PC-3 (cell line): ENCODE results near the gene PITPNM3. TPM values are rescaled to one million over a fixed set of nuclear protein-coding genes. Genes with fewer than 3 reads are reported as not detected.

Experiments used
- ATAC-seq: fragments of 200-7000 bp; cut with Tn5 transposase; 2 replicates; pipeline ENCODE4 v1.9.1; 2020; ENCODE audit warnings: mild to moderate bottlenecking, moderate library complexity
- BruUV-seq: library from RNA; stranded (reverse); fragments of 400-500 nt; replicated peaks from 2 replicates; lab custom pipeline; 2021; lab: Mats Ljungman, UMichigan
- CTCF ChIA-PET: fragments of 300-600 bp; sonication (Branson Sonifier 250); formaldehyde crosslinking; loops from one replicate; lab custom pipeline; 2022; ENCODE audit warnings: antibody characterized with exemption; lab: Charles Lee
- POLR2A ChIA-PET: fragments of 300-600 bp; sonication (Branson Sonifier 250); formaldehyde crosslinking; loops from one replicate; lab custom pipeline; 2022; ENCODE audit warnings: antibody characterized with exemption; ENCODE audit not compliant: unreplicated experiment; lab: Charles Lee
- DNase-seq: peaks from one replicate; pipeline ENCODE4 v3.0.0-alpha.2; 2015
- H2AFZ ChIP-seq: fragments of 300-600 bp; sonication (generic); 2 replicates; pipeline ENCODE4 v1.6.0; 2016; ENCODE audit warnings: antibody characterized with exemption, low read length
- H3F3A ChIP-seq: fragments of 300-600 bp; sonication (generic); one replicate; pipeline ENCODE4 v1.6.0; 2017; ENCODE audit warnings: antibody characterized with exemption, low read length, control low read depth, mild to moderate bottlenecking; ENCODE audit not compliant: unreplicated experiment
- H3K27ac ChIP-seq: fragments of 300-600 bp; sonication (generic); 2 replicates; pipeline ENCODE4 v1.5.1; 2016; ENCODE audit warnings: mild to moderate bottlenecking, low read length
- H3K27me3 ChIP-seq: fragments of 300-600 bp; sonication (generic); 2 replicates; pipeline ENCODE4 v1.6.1; 2016; ENCODE audit warnings: low read length, mixed read lengths
- H3K36me3 ChIP-seq: fragments of 300-600 bp; sonication (generic); 2 replicates; pipeline ENCODE4 v1.6.1; 2016; ENCODE audit warnings: low read depth, mixed run types, low read length, mixed read lengths
- H3K4me1 ChIP-seq: fragments of 300-600 bp; sonication (generic); 2 replicates; pipeline ENCODE4 v1.5.1; 2016; ENCODE audit warnings: low read length; ENCODE audit not compliant: insufficient read depth
- H3K4me2 ChIP-seq: fragments of 300-600 bp; sonication (generic); 2 replicates; pipeline ENCODE4 v1.6.0; 2016; ENCODE audit warnings: low read length
- H3K4me3 ChIP-seq: fragments of 300-600 bp; sonication (generic); 2 replicates; pipeline ENCODE4 v1.5.1; 2016; ENCODE audit warnings: mild to moderate bottlenecking, low read length, mixed read lengths
- H3K79me2 ChIP-seq: fragments of 300-600 bp; sonication (generic); 2 replicates; pipeline ENCODE4 v1.6.1; 2017; ENCODE audit warnings: low read length, mixed read lengths
- H3K9ac ChIP-seq: fragments of 300-600 bp; sonication (generic); 2 replicates; pipeline ENCODE4 v1.6.0; 2016; ENCODE audit warnings: mild to moderate bottlenecking, low read length
- H3K9me2 ChIP-seq: fragments of 300-600 bp; sonication (generic); replicated peaks from 2 replicates; pipeline ENCODE4 v1.6.1; 2016; ENCODE audit warnings: mixed run types, low read length, mixed read lengths
- H3K9me3 ChIP-seq: fragments of 300-600 bp; sonication (generic); 2 replicates; pipeline ENCODE4 v1.6.1; 2016; ENCODE audit warnings: low read length, mixed read lengths
- H4K20me1 ChIP-seq: fragments of 300-600 bp; sonication (generic); 2 replicates; pipeline ENCODE4 v1.6.1; 2016; ENCODE audit warnings: low read length, mixed read lengths
- CTCF ChIP-seq: fragments of 300-600 bp; sonication (generic); conservative IDR thresholded peaks from 2 replicates; pipeline ENCODE4 v1.5.1; 2017; ENCODE audit warnings: antibody characterized with exemption, low read depth, mild to moderate bottlenecking, low read length
- EZH2 ChIP-seq: fragments of 300-600 bp; sonication (generic); IDR thresholded peaks from one replicate; pipeline ENCODE4 v1.6.1; 2017; ENCODE audit warnings: antibody characterized with exemption, mild to moderate bottlenecking, low read length; ENCODE audit not compliant: unreplicated experiment
- EZH2phosphoT487 ChIP-seq: fragments of 300-600 bp; sonication (generic); IDR thresholded peaks from 2 replicates; pipeline ENCODE4 v1.6.1; 2018; ENCODE audit warnings: mild to moderate bottlenecking, antibody characterized with exemption, low read length, borderline replicate concordance
- intact Hi-C: fragments of 100-400 bp; cut with micrococcal nuclease; formaldehyde crosslinking; loops from 2 replicates; pipeline ENCODE4 v1.9.0; 2023
- total RNA-seq: library from RNA; depleted of rRNA; stranded (reverse); fragments of >200 nt; gene quantifications from 2 replicates; pipeline ENCODE4 v1.2.3, GENCODE V29; 2014

Gene PITPNM3
- total RNA-seq, 1 experiment from 2014 or later = 7.1 TPM

DNA sequence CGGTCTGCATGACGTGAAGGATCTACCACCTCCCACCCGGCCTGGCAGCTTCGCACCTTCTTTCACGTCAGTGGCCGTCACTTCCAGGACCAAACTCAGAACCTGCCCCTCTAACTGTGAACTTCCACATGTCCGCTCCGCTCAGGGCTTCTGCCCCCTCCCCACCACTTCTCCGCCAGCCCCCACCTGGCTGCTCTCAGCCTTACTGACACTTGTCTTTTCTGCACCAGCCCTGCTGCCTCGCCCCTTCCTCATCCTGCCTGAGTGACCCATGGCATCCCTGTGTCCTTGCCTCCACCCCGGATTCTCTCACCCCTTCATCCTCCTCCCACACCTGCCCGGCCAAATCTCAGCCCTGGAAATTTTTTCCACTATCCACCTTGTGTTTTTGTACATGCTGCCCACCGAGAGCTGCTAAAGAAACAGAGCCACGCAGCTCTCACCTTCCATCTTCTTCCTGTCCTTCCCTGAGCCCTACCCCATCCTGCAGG is 97.8 kb downstream of the PITPNM3 start:
- DNase-seq (no peak), ATAC-seq (no peak)
- TF ChIP-seq EZH2 = no peak
- no peak for TF ChIP-seq CTCF
- TF ChIP-seq EZH2phosphoT487 = no peak
- H3F3A ChIP-seq = no peaks in the 10 kb centered on the region
- no peak overlapping the region for H3K4me2 ChIP-seq
- H3K9ac ChIP-seq = no peak overlapping the region
- no peak overlapping the region for H3K4me3 ChIP-seq
- no peak overlapping the region for H3K27ac ChIP-seq
- no peaks in the 10 kb centered on the region for H3K79me2 ChIP-seq
- H2AFZ ChIP-seq = no peak overlapping the region
- ChIA-PET POLR2A (no interaction called here), CTCF (no interaction called here)
- no peaks in the 10 kb centered on the region for H3K27me3 ChIP-seq
- no peaks in the 10 kb centered on the region for H4K20me1 ChIP-seq
- H3K9me3 ChIP-seq = no peaks in the 10 kb centered on the region
- intact Hi-C loops = no loop called here
- peaks cover 9% of the 10 kb centered on the region for H3K4me1 ChIP-seq
- H3K36me3 ChIP-seq = no peaks in the 10 kb centered on the region
- no TSS peak for BruUV-seq
- no peaks in the 10 kb centered on the region for H3K9me2 ChIP-seq

GRCh38 chr17:6457688-6458459 is 98.5 kb downstream of the PITPNM3 start:
- intact Hi-C loops = no loop called here
- POLR2A ChIA-PET = interaction anchor here (0.6 kb wide), 1 partner anchor 433 kb away, joined by 3 read pairs; no protein-coding TSS in a partner anchor
- H4K20me1 ChIP-seq = no peaks in the 10 kb centered on the region
- no peaks in the 10 kb centered on the region for H3F3A ChIP-seq
- H3K9me3 ChIP-seq = no peaks in the 10 kb centered on the region
- H3K27me3 ChIP-seq = no peaks in the 10 kb centered on the region
- CTCF ChIA-PET = no interaction called here
- no peak for DNase-seq
- no peak for TF ChIP-seq CTCF
- no peak for TF ChIP-seq EZH2phosphoT487
- no peak for TF ChIP-seq EZH2
- H3K9ac ChIP-seq = no peak overlapping the region
- H3K27ac ChIP-seq = no peak overlapping the region
- H3K4me1 ChIP-seq = peaks cover 9% of the 10 kb centered on the region
- no peak for ATAC-seq
- no peaks in the 10 kb centered on the region for H3K9me2 ChIP-seq
- H3K4me2 ChIP-seq = no peak overlapping the region
- no peaks in the 10 kb centered on the region for H3K79me2 ChIP-seq
- no peak overlapping the region for H3K4me3 ChIP-seq
- no peaks in the 10 kb centered on the region for H3K36me3 ChIP-seq
- BruUV-seq = no TSS peak
- H2AFZ ChIP-seq = no peak overlapping the region
